Sciatic nerve (tissue), 2 donors: Measurements from ENCODE around the gene NR0B2. TPM values are rescaled to one million over a fixed set of nuclear protein-coding genes. Genes with fewer than 3 reads are reported as not detected.
A peak's percentile ranks its signal among the peaks of the same experiment; 100 is the strongest.

Experiments
- ATAC-seq: fragments of 200-7000 bp; cut with Tn5 transposase; one replicate; pipeline ENCODE4 v1.9.1; 2020; ENCODE audit warnings: mild to moderate bottlenecking, moderate library complexity
- DNase-seq: peaks from one replicate; pipeline ENCODE4 v3.0.0-alpha.2; 2020; ENCODE audit warnings: low spot score
- intact Hi-C: fragments of 100-400 bp; cut with DNase I; formaldehyde crosslinking; loops from one replicate; pipeline ENCODE4 v1.14.2; 2022
- total RNA-seq: library from RNA; stranded (reverse); fragmentation: NEBNext Ultra II Directional; extraction: Animal tissue kit (Norgen Biotek cat#: 25700); gene quantifications from one replicate; pipeline ENCODE4 v1.2.1, GENCODE V29; 2021
- donor health status: DM: no; HTN: no; CAD: no.
- donor health status: DM: no; HTN: no; CAD: no.

Gene NR0B2
- total RNA-seq, 1 donor from 2014 or later: not detected

GRCh38 chr1:26938659-26939025 is 24.9 kb upstream of the NR0B2 start:
- intact Hi-C loops: no loop called here
- ATAC-seq: no peak

GRCh38 chr1:26938004-26938658 is 24.4 kb upstream of the NR0B2 start:
- DNase-seq (no peak), ATAC-seq (no peak)
- intact Hi-C loops: no loop called here

More at GRCh38 chr1:26938659-26939025, 24.9 kb upstream of the NR0B2 start:
- no peak for DNase-seq

DNA sequence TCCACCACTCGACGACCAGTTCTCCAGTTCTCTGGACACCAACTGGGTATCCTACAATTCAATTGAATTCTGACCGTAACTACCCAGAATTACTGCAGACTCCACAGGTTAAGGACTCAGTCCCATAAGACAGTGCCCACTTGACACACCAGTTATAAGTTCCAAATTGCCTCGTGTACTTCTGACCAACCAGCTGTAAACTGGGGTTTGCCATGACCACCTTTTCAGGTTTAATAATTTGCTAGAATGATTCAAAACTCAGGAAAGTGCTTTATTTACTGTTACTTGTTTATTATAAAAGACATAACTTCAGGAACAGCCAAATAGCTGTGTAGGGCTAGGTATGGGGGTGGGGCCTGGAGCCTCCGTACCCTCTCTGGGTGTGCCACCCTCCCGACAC is 23.0 kb upstream of the NR0B2 start:
- intact Hi-C loops: no loop called here
- no peak for DNase-seq
- no peak for ATAC-seq

DNA sequence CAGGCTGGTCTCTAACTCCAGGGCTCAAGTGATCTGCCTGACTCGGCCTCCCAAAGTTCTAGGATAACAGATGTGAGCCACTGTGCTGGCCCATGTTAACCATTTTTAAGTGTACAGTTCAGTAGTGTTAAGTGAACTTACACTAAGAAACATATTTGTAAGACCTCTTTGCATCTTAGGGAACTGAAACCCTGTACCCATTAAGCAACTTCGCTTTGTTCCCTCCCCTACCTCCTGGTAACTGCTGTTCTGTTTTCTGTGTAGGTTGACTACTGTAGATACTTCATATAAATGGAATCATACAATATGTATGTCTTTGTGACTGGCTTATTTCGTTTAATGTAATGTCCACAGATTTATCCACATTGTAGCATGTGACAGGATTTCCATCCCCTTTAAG is 18.8 kb upstream of the NR0B2 start:
- intact Hi-C loops: no loop called here
- DNase-seq: no peak
- ATAC-seq: no peak

DNA sequence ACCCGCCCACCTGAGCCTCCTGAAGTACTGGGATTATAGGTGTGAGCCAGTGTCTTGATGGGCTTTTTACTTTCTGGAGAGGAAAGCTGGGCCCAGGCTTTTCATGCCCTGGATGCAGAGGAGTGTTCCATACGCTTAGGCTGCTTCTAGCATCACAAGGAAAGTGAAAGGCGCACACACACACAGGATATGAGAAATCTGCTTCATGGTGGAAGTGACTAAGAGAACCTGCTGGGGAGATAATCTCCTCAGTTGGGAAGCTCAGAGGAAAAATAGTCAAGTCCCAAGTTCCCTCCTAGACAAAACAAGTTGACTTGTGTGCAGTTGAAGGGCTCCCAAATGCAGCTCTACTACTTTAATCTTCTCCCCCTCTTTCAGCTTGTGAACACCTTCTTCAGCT is 9.9 kb upstream of the NR0B2 start:
- DNase-seq: no peak
- no peak for ATAC-seq
- intact Hi-C loops: no loop called here

DNA sequence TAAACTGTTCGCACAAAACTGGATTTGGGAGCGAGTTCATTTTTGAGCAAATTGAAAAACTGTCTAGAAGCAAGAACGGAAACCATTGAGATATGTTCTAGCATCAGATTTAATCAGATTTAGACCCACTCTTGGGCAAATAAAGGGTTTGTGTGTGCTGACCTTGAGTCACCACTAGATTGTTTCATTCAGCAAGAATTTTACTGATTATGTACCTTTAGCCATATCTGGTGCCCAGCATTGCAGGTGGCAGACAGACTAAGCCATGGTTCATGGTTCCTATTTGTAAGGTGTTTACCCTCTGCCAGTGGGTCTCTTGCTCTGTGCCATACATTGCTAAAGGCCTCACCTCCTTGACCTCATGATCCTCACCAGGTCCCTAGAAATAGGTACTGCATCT is 9.1 kb upstream of the NR0B2 start:
- intact Hi-C loops: no loop called here
- ATAC-seq (no peak), DNase-seq (no peak)

- DNase-seq: no peak
- intact Hi-C loops: no loop called here
- ATAC-seq: no peak
Measured at GRCh38 chr1:26922431-26922729, 8.6 kb upstream of the NR0B2 start.

GRCh38 chr1:26921540-26922430 is 8.0 kb upstream of the NR0B2 start, which contains the start of gene NUDC:
NUDC (plus strand) TSS chr1:26921743; CDS start chr1:26921849, 106 bp downstream.
- peak; percentile 97 for DNase-seq
- intact Hi-C loops: no loop called here
- peak; percentile 100 for ATAC-seq

DNA sequence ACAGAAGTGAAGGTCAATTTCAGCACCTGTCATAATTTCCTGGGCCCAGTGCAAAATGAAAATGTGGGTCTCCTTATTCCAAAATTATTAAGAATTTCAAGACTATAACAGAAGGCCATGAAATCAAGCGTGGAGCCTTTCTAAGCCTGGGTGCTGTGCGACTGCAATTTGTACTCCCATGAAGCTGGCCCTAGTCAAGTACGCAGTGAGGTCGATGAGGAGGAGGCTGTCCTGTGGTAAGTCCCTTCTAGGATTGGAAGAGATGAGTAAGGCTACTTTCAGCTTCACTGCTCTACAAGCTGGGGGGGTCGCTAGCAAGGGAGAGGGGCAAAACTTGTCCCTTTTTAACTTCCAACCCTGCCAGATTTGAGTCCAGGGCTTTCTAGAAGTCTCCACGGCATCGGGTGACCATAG is 7.4 kb upstream of the NR0B2 start:
- intact Hi-C loops: no loop called here
- ATAC-seq (peak; percentile 66), DNase-seq (no peak)

DNA sequence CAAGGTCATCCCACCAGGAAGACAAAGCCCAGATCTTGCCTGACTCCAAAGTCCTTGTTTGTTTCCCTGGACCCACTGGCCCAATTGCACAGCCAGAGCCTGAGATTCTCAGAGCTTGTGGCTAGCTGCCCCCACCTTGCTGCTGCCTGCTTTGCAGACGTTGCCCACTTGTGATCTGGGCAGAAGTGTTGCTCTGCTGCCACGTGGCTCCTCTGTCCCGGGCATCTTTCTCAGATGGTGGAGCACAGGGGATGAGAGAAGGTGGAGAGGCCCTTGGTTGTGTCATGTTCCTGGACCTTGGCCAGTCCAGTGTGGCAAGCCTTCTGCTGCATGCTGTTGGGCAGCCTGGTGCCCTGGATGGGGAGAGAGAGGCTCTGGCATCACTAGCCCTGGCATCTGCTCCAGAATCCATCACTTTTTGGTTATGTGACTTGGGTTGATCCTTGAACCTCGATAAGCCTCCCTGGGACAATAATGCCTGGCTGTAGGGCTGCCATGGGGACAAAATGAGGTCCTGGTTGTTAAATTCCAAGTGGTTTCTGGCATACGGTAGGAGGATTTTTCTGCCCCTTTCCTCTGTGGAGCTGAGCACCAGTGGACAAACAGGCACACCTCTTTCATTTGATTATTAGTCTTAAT is 1.5 kb upstream of the NR0B2 start:
- intact Hi-C loops: no loop called here
- ATAC-seq (no peak), DNase-seq (no peak)

DNA sequence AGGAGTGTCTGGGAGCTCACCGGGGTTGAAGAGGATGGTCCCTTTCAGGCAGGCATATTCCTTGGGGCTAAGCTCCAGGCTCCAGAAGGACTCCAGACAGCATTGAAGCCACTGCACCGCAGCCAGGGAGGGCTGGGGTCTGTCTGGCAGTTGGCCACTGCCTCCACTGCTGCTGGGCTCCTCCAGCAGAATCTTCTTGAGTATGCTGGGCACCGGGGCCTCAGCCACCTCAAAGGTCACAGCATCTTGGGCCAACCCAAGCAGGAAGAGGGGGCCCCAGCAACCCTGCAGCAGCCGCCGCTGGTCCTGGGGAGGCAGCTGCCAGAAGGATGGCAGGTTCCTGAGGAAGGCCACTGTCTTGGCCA is 404 bp downstream of the NR0B2 start:
- ATAC-seq (no peak), DNase-seq (no peak)
- intact Hi-C loops: no loop called here

GRCh38 chr1:26912147-26912490 is 1.7 kb downstream of the NR0B2 start:
- intact Hi-C loops: no loop called here
- ATAC-seq (no peak), DNase-seq (no peak)

DNA sequence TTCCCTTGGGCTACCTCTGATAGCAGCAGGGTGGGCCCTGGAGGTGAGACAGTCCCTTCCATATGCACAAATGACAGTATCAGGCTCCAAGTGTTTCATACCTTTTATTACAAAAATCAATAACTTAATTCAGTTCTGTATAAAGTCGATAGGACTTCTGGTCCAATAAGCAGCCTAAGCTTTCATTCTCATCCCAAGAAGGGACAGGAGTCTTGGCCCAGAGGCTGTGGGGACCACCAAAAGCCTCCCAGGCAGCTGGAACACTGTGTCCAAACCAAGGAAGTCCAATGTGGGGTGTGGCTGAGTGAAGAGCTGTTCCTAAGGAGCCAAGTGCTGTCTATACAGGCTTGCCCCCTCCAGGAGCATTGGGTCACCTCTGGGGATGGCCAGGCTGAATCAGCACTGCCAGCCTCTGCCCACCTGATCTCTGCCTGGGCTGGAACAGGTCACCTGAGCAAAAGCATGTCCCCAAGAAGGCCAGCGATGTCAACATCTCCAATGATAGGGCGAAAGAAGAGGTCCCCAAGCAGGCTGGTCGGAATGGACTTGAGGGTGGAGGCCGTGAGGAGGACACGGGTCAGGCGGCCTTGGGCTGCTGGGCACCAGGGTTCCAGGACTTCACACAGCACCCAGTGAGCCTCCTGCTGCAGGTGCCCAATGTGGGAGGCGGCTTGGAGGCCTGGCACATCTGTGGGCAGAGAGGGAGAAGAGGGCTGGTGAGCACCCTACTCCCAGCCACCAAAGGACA is 2.2 kb downstream of the NR0B2 start:
- DNase-seq (no peak), ATAC-seq (no peak)
- intact Hi-C loops: no loop called here

GRCh38 chr1:26910343-26911160 is 3.2 kb downstream of the NR0B2 start:
- DNase-seq (no peak), ATAC-seq (no peak)
- intact Hi-C loops: no loop called here

- ATAC-seq (no peak), DNase-seq (no peak)
- intact Hi-C loops: no loop called here
Measured at GRCh38 chr1:26909951-26910342, 3.8 kb downstream of the NR0B2 start.

- intact Hi-C loops: no loop called here
- no peak for ATAC-seq
- DNase-seq: no peak
Measured at GRCh38 chr1:26907071-26907917, 6.5 kb downstream of the NR0B2 start.

DNA sequence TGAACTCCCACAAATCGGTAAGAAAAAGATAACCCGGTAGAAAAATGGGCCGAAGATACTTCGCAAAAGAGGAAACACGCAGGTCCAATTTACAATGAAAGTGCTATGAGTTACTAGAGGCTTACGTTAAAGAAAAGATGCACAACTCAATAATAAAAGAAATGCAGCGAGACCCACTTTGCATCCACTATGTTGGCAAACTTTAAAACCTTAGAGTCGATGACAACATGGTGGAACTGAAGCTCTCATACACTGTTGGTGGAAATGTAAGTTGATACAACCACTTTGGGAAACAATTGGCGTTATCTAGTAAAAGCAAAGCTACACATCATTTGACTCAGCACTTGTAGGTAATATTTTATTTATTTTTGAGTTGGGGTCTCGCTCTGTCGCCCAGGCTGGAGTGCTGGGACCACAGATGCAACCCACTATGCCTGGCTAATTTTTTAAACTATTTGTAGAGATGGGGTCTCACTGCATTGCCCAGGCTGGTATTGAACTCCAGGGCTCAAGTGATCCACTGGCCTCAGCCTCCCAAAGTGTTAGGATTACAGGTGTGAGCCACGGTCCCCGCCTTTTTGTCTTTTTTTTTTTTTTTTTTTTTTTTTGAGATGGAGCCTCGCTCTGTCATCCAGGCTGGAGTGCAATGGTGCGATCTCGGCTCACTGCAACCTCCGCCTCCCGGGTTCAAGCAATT is 12.8 kb downstream of the NR0B2 start:
- DNase-seq: no peak
- no peak for ATAC-seq
- intact Hi-C loops: no loop called here
